Progenitor cell of endocrine pancreas (in vitro differentiated cells): Measurements from ENCODE around the gene DHDH. TPM values are rescaled to one million over a fixed set of nuclear protein-coding genes. Genes with fewer than 3 reads are reported as not detected.

Experiments
- DNase-seq: peaks from one replicate; pipeline ENCODE4 v3.0.0; 2021; ENCODE audit warnings: low spot score; ENCODE audit not compliant: unreplicated experiment
- H3K27ac Mint-ChIP-seq: 2 replicates; pipeline ENCODE4 v1.8.0; 2021; ENCODE audit warnings: mild to moderate bottlenecking, moderate library complexity, mixed read lengths
- H3K27me3 Mint-ChIP-seq: 2 replicates; pipeline ENCODE4 v1.8.0; 2021; ENCODE audit warnings: mixed read lengths
- H3K36me3 Mint-ChIP-seq: 2 replicates; pipeline ENCODE4 v1.8.0; 2022; ENCODE audit warnings: mixed read lengths; ENCODE audit not compliant: insufficient read depth
- H3K4me1 Mint-ChIP-seq: 2 replicates; pipeline ENCODE4 v1.8.0; 2021; ENCODE audit warnings: low read depth, mixed read lengths
- H3K4me3 Mint-ChIP-seq: 2 replicates; pipeline ENCODE4 v1.8.0; 2021; ENCODE audit warnings: low read depth, mild to moderate bottlenecking, moderate library complexity, mixed read lengths
- H3K9me3 Mint-ChIP-seq: 2 replicates; pipeline ENCODE4 v1.8.0; 2021; ENCODE audit warnings: low read depth, mixed read lengths
- total RNA-seq: library from RNA; stranded (reverse); gene quantifications from 2 replicates; pipeline ENCODE4 v1.2.1, GENCODE V29; 2021
- TF ChIP-seq, protein P1 (sequence below): fragments of 200-600 bp; sonication (generic); IDR thresholded peaks from one replicate; pipeline ENCODE4 v1.5.0; 2021; ENCODE audit warnings: antibody characterized with exemption, mild to moderate bottlenecking; ENCODE audit not compliant: unreplicated experiment

Gene DHDH
- total RNA-seq, 1 donor from 2014 or later: 1.8 TPM

DNA sequence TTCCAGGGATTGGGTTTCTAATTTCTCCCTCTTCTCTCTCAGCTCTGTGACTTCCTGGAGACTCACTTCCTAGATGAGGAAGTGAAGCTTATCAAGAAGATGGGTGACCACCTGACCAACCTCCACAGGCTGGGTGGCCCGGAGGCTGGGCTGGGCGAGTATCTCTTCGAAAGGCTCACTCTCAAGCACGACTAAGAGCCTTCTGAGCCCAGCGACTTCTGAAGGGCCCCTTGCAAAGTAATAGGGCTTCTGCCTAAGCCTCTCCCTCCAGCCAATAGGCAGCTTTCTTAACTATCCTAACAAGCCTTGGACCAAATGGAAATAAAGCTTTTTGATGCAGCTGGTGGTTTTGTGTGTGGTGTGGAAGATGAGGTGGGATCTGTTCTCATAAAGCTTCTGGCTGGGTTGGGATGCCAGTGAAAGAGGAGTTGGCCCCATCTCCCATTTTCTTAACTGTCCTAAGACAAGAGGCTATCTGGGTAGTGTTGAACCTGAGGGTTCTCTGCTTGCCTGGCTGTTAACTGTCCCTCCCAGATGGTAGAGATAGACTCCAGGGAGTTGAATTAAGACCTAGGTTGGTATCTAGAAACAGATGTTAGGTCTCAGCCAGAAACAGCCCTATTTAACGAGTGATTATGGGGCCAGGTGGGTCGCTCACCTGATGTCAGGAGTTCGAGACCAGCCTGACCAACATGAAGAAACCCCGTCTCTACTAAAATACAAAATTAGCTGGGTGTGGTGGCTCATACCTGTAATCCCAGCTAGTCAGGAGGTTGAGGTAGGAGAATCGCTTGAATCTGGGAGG is 33.2 kb downstream of the DHDH start:
- peaks cover 25% of the 10 kb centered on the region for H3K36me3 Mint-ChIP-seq
- peak overlapping the region; percentile 100 for H3K4me3 Mint-ChIP-seq
- TF ChIP-seq, protein P1, sequence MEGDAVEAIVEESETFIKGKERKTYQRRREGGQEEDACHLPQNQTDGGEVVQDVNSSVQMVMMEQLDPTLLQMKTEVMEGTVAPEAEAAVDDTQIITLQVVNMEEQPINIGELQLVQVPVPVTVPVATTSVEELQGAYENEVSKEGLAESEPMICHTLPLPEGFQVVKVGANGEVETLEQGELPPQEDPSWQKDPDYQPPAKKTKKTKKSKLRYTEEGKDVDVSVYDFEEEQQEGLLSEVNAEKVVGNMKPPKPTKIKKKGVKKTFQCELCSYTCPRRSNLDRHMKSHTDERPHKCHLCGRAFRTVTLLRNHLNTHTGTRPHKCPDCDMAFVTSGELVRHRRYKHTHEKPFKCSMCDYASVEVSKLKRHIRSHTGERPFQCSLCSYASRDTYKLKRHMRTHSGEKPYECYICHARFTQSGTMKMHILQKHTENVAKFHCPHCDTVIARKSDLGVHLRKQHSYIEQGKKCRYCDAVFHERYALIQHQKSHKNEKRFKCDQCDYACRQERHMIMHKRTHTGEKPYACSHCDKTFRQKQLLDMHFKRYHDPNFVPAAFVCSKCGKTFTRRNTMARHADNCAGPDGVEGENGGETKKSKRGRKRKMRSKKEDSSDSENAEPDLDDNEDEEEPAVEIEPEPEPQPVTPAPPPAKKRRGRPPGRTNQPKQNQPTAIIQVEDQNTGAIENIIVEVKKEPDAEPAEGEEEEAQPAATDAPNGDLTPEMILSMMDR: no peak
- H3K27me3 Mint-ChIP-seq: no peaks in the 10 kb centered on the region
- peaks cover 39% of the 10 kb centered on the region for H3K4me1 Mint-ChIP-seq
- H3K27ac Mint-ChIP-seq: peak overlapping the region; percentile 98
- no peaks in the 10 kb centered on the region for H3K9me3 Mint-ChIP-seq
- DNase-seq: no peak

DNA sequence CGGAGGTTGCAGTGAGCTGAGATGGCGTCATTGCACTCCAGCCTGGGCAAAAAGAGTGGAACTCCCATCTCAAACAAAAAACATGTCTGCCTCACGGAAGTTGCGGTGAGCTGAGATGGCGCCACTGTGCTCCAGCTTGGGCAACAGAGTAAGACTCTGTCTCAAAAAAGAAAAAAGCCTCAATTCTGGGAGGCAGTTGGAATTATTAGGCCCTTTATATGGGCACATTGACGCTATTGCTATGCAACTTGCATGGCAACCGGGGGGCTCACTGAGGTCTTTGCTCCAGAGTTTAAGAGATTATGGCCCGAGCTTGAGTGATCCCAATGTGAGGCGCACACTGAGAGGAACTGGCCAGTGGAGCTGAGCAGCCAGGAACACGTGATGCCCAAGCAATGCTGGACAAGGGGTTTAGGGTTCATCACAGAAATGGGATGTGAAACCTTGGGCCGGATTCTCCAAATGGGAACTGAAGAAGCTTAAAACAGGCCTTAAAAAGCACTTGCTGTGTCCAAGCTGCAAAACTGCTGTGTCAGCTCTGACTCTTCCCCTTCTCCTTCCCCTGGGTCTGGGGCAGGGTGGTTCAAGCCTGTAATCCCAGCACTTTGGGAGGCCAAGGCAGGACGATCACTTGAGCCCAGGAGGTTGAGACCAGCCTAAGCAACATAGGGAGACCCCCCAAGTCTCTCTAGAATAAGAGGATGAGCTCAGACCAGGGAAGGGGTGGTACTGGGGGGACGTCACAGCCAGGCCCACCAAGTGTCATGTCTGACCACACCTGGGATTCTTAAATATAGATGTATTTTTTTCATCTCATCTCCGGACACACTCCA is 34.1 kb downstream of the DHDH start:
- no peaks in the 10 kb centered on the region for H3K27me3 Mint-ChIP-seq
- H3K27ac Mint-ChIP-seq: peak overlapping the region; percentile 98
- TF ChIP-seq, protein P1: no peak
- H3K4me3 Mint-ChIP-seq: peak overlapping the region; percentile 100
- peaks cover 25% of the 10 kb centered on the region for H3K36me3 Mint-ChIP-seq
- no peak for DNase-seq
- peaks cover 31% of the 10 kb centered on the region for H3K4me1 Mint-ChIP-seq
- no peaks in the 10 kb centered on the region for H3K9me3 Mint-ChIP-seq

DNA sequence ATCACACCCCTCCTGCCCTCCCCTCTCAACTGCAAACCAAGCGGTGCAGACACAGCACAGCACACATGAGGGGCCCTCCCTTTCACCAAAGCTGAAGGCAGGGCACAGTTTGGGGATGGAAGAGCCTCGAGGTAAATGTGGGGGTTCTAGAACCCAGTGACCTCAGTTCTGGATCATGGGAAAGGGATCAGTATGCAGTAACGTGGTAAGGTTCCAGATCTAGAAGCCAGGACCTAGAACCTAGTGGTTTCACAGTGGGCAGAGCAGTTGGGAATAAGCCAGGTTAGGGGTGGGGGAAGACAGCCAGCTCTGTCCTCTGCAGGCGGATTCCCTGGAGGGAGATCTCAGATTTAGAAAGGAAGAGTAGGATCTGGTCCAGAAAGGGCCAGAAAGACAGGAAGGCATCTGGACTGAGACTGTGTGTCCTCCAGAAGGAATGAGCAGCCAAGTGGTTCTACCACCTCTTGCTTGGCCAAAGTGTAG is 34.7 kb downstream of the DHDH start:
- H3K36me3 Mint-ChIP-seq: peaks cover 28% of the 10 kb centered on the region
- no peak for DNase-seq
- H3K9me3 Mint-ChIP-seq: no peaks in the 10 kb centered on the region
- no peaks in the 10 kb centered on the region for H3K27me3 Mint-ChIP-seq
- H3K4me3 Mint-ChIP-seq: peak overlapping the region; percentile 24
- H3K4me1 Mint-ChIP-seq: peaks cover 28% of the 10 kb centered on the region
- peak overlapping the region; percentile 98 for H3K27ac Mint-ChIP-seq
- TF ChIP-seq, protein P1: no peak

DNA sequence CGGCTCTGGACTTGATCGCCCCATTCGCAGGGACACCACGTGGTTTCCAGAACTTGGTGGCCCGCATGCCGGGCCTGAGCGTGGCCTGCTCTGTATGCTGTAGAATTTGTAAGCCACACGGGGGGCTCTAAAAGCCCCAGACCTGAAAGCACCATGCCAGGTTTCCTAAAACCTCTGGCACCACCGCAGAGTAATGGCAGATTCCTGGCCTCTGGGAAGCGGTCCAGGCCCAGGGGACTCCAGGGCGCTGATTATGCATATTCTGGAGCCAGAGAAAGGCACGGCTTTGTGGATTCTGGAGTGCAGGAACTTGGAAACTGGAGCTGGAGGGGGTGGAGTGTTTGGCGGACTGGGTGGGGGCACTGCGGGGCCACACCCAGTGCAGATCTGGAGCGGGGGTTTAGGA is 35.3 kb downstream of the DHDH start:
- DNase-seq: no peak
- no peaks in the 10 kb centered on the region for H3K9me3 Mint-ChIP-seq
- H3K27ac Mint-ChIP-seq: peak overlapping the region; percentile 20
- no peak overlapping the region for H3K4me3 Mint-ChIP-seq
- TF ChIP-seq, protein P1: no peak
- no peaks in the 10 kb centered on the region for H3K27me3 Mint-ChIP-seq
- H3K4me1 Mint-ChIP-seq: peaks cover 24% of the 10 kb centered on the region
- peaks cover 28% of the 10 kb centered on the region for H3K36me3 Mint-ChIP-seq

DNA sequence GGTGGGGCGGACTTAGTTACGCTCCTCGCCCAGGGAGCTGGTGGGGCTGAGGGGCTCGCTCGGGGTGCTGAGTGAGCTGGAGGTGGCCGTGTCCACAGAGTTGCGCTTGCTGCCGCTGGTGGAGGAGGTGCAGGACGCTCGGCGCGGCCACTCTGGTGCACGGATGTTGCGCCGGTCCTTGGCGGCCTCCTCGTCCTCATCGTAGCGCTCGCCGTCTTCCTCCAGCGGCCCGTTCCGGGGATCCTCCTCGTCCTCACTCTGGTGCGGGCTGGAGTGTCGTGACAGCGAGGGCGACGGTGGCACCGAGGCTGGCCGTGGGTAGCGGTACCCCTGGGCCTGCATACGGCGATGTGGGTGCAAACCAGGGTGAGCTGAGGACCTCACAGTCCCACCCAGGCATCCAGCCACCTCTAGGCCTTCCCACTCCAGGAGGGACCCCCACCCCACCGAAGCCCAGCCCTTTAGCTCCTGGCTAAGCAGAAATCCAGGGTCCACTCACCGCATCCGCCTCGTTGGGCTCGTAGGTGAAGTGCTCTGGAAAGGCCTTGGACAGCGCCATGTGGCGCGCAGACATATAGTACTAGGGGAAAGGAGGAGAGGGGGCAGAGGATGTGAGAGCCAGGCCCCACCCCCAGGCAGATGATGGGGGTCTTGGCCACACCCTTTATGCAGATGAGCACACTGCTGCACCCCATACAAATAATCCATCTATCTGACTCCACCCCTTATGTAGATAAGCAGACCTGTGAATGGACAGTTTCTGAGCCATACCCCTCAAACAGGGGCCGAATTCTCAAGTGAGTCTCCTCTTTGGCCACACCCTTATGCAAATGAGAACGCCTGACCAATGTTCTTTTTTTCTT is 36.0 kb downstream of the DHDH start:
- H3K4me1 Mint-ChIP-seq: peaks cover 17% of the 10 kb centered on the region
- TF ChIP-seq, protein P1: no peak
- H3K27me3 Mint-ChIP-seq: no peaks in the 10 kb centered on the region
- no peak overlapping the region for H3K4me3 Mint-ChIP-seq
- peak overlapping the region; percentile 20 for H3K27ac Mint-ChIP-seq
- DNase-seq: no peak
- no peaks in the 10 kb centered on the region for H3K9me3 Mint-ChIP-seq
- peaks cover 28% of the 10 kb centered on the region for H3K36me3 Mint-ChIP-seq
